OCI-LY7 (cell line): Measurements from ENCODE around the gene COX20. TPM values are rescaled to one million over a fixed set of nuclear protein-coding genes. Genes with fewer than 3 reads are reported as not detected.

Experiments
- BruUV-seq: library from RNA; stranded (reverse); fragments of 400-500 nt; replicated peaks from 2 replicates; lab custom pipeline; 2021; lab: Mats Ljungman, UMichigan
- CTCF ChIA-PET: fragments of 300-600 bp; sonication (Branson Sonifier 250); formaldehyde crosslinking; loops from one replicate; lab custom pipeline; 2022; ENCODE audit warnings: antibody characterized with exemption; ENCODE audit not compliant: unreplicated experiment; lab: Charles Lee
- POLR2A ChIA-PET: fragments of 300-600 bp; sonication (Branson Sonifier 250); formaldehyde crosslinking; loops from one replicate; lab custom pipeline; 2022; ENCODE audit warnings: antibody characterized with exemption; lab: Charles Lee
- DNase-seq: peaks from one replicate; pipeline ENCODE4 v3.0.0-alpha.2; 2015; ENCODE audit warnings: low spot score
- H2AFZ ChIP-seq: fragments of 200-600 bp; sonication (generic), shearing (Covaris generic); 2 replicates; pipeline ENCODE4 v1.6.1; 2014; ENCODE audit warnings: mild to moderate bottlenecking, antibody characterized with exemption, low read length, moderate library complexity
- H3K27ac ChIP-seq: fragments of 200-600 bp; sonication (generic); 2 replicates; pipeline ENCODE4 v1.5.1; 2014; ENCODE audit warnings: mixed run types, low read depth, mild to moderate bottlenecking, moderate library complexity, low read length, inconsistent platforms; ENCODE audit not compliant: poor library complexity, severe bottlenecking
- H3K36me3 ChIP-seq: fragments of 200-600 bp; sonication (generic); 2 replicates; pipeline ENCODE4 v1.6.1; 2014; ENCODE audit warnings: mild to moderate bottlenecking, antibody characterized with exemption, low read length, moderate library complexity, mixed read lengths; ENCODE audit not compliant: insufficient read depth
- H3K4me1 ChIP-seq: fragments of 200-600 bp; sonication (generic); 2 replicates; pipeline ENCODE4 v1.5.1; 2014; ENCODE audit warnings: mild to moderate bottlenecking, low read length; ENCODE audit not compliant: insufficient read depth, poor library complexity, severe bottlenecking
- H3K4me2 ChIP-seq: fragments of 200-600 bp; sonication (generic); 2 replicates; pipeline ENCODE4 v1.6.1; 2014; ENCODE audit warnings: mild to moderate bottlenecking, low read length
- H3K4me3 ChIP-seq: fragments of 200-600 bp; sonication (generic); 2 replicates; pipeline ENCODE4 v1.5.1; 2014; ENCODE audit warnings: mild to moderate bottlenecking, low read depth, low read length; ENCODE audit not compliant: poor library complexity, severe bottlenecking
- H3K79me2 ChIP-seq: fragments of 200-600 bp; sonication (generic); 2 replicates; pipeline ENCODE4 v1.6.1; 2016; ENCODE audit warnings: low read depth, mild to moderate bottlenecking, low read length, moderate library complexity, mixed read lengths; ENCODE audit not compliant: insufficient read depth
- H3K9me2 ChIP-seq: fragments of 200-600 bp; sonication (generic); 2 replicates; pipeline ENCODE4 v1.6.1; 2016; ENCODE audit warnings: mild to moderate bottlenecking, low read length, mixed read lengths; ENCODE audit not compliant: insufficient read depth
- H3K9me3 ChIP-seq: fragments of 200-600 bp; sonication (generic); 2 replicates; pipeline ENCODE4 v1.6.1; 2014; ENCODE audit warnings: mild to moderate bottlenecking, mixed run types, low read length, mixed read lengths
- H4K20me1 ChIP-seq: fragments of 200-600 bp; sonication (generic); 2 replicates; pipeline ENCODE4 v1.6.1; 2014; ENCODE audit warnings: mild to moderate bottlenecking, antibody characterized with exemption, low read length, moderate library complexity, mixed read lengths; ENCODE audit not compliant: insufficient read depth
- EZH2phosphoT487 ChIP-seq: fragments of 200-600 bp; sonication (generic); IDR thresholded peaks from 2 replicates; pipeline ENCODE4 v1.6.1; 2018; ENCODE audit warnings: low read depth, borderline replicate concordance, mild to moderate bottlenecking, mixed run types, antibody characterized with exemption, low read length, moderate library complexity, mixed read lengths
- intact Hi-C: fragments of 100-400 bp; cut with micrococcal nuclease; formaldehyde crosslinking; loops from one replicate; pipeline ENCODE4 v1.10.0; 2022; ENCODE audit not compliant: unreplicated experiment
- total RNA-seq, 2 experiments: library from RNA; depleted of rRNA in 1 of 2; stranded (reverse); fragments of >200 nt in 1 of 2; shearing (Covaris generic) in 1 of 2; gene quantifications; 2 replicates each; pipeline ENCODE4 v1.2.3, GENCODE V29; 2014 to 2022
- TF ChIP-seq, protein P1 (sequence below): fragments of 200-600 bp; sonication (generic); conservative IDR thresholded peaks from 2 replicates; pipeline ENCODE4 v1.5.1; 2014; ENCODE audit warnings: mild to moderate bottlenecking, antibody characterized with exemption, low read length, moderate library complexity, mixed read lengths

Gene COX20
- total RNA-seq, 2 experiments from 2014 or later: 12.7 to 26.3 TPM

DNA sequence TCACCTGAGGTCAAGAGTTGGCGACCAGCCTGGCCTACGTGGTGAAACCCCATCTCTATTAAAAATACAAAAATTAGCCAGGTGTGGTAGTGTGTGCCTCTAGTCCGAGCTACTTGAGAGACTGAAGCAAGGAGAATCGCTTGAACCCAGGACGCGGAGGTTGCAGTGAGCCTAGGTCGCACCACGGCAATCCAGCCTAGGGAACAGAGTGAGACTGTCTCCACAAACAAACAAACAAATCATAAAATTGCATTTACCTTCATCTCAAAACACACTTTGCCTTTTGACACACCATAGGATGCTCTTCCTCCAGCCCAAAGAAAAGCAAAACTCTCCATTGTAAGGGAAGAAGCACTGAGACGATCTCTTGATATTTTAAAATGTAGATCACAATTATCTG is 24.6 kb downstream of the COX20 start:
- Histone ChIP-seq H3K4me1 (peaks cover 47% of the 10 kb centered on the region), H3K79me2 (peaks cover 97% of the 10 kb centered on the region), H3K4me3 (peak overlapping the region; percentile 84), H4K20me1 (peaks cover 75% of the 10 kb centered on the region), H3K27ac (no peak overlapping the region), H3K36me3 (peaks cover 89% of the 10 kb centered on the region), H3K9me2 (no peaks in the 10 kb centered on the region), H2AFZ (no peak overlapping the region), H3K9me3 (no peaks in the 10 kb centered on the region), H3K4me2 (peak overlapping the region; percentile 84)
- no peak for TF ChIP-seq EZH2phosphoT487
- TF ChIP-seq, protein P1, sequence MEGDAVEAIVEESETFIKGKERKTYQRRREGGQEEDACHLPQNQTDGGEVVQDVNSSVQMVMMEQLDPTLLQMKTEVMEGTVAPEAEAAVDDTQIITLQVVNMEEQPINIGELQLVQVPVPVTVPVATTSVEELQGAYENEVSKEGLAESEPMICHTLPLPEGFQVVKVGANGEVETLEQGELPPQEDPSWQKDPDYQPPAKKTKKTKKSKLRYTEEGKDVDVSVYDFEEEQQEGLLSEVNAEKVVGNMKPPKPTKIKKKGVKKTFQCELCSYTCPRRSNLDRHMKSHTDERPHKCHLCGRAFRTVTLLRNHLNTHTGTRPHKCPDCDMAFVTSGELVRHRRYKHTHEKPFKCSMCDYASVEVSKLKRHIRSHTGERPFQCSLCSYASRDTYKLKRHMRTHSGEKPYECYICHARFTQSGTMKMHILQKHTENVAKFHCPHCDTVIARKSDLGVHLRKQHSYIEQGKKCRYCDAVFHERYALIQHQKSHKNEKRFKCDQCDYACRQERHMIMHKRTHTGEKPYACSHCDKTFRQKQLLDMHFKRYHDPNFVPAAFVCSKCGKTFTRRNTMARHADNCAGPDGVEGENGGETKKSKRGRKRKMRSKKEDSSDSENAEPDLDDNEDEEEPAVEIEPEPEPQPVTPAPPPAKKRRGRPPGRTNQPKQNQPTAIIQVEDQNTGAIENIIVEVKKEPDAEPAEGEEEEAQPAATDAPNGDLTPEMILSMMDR: no peak
- POLR2A ChIA-PET: interaction anchor here (0.5 to 6.2 kb wide), 16 partner anchors 10 to 181 kb away, joined by 3 to 83 read pairs (median 5); partner anchors contain the start of gene COX20
- no peak for DNase-seq
- BruUV-seq: no TSS peak
- intact Hi-C loops: no loop called here
- CTCF ChIA-PET: no interaction called here

DNA sequence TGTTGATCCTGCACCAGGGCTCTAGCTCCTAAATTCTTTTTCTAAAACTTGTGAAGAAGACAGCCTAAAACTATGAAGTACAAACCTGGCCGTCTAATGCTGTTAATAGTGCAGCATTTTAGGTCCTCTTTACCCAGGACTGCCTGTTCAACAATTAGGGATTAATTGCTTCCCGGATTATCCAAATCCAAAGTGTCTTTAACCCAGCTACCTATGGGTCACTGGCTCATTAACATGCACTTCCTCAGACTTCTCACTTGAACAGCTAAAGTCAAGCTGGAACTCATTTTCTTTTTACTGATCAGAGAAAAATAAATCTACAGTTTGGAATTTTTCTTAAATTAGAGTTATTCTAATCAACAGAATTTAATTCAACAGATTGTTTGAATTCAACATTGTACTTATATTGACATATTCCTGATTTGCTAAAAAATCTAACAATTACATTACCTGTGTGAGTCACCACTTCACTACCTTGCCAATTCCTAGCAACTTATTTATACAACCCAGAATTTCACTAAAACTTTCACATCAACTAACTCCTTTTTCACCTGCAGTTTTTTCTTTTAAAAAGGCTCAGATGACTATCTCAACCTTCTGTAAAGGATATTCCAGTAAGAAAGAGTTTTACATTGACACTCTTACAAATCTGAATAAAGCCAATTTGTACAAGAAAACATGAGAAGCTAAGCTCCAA is 25.6 kb downstream of the COX20 start:
- peak overlapping the region; percentile 84 for H3K4me2 ChIP-seq
- intact Hi-C loops: loop anchor here (1.0 kb wide), 1 partner anchor 181 kb away; no protein-coding TSS in a partner anchor
- H2AFZ ChIP-seq: no peak overlapping the region
- BruUV-seq: no TSS peak
- POLR2A ChIA-PET: interaction anchor here (0.5 to 6.2 kb wide), 24 partner anchors 10 to 181 kb away, joined by 3 to 83 read pairs (median 5); partner anchors contain the start of gene COX20
- H3K36me3 ChIP-seq: peaks cover 79% of the 10 kb centered on the region
- peaks cover 54% of the 10 kb centered on the region for H3K4me1 ChIP-seq
- DNase-seq: no peak
- no peaks in the 10 kb centered on the region for H3K9me3 ChIP-seq
- H3K4me3 ChIP-seq: peak overlapping the region; percentile 84
- H3K27ac ChIP-seq: no peak overlapping the region
- H4K20me1 ChIP-seq: peaks cover 66% of the 10 kb centered on the region
- no peaks in the 10 kb centered on the region for H3K9me2 ChIP-seq
- H3K79me2 ChIP-seq: peaks cover 97% of the 10 kb centered on the region
- CTCF ChIA-PET: interaction anchor here (2.1 kb wide), 1 partner anchor 25 kb away, joined by 8 read pairs; the partner anchor contains the start of gene COX20
- TF ChIP-seq, protein P1: no peak
- no peak for TF ChIP-seq EZH2phosphoT487
